ENCODE results near the gene KCNIP4. TPM values are rescaled to one million over a fixed set of nuclear protein-coding genes. Genes with fewer than 3 reads are reported as not detected.

KCNIP4 gene
- total and polyA plus RNA-seq, 12 donors = 0.44 to 4.1 (median 1.6) TPM

DNA sequence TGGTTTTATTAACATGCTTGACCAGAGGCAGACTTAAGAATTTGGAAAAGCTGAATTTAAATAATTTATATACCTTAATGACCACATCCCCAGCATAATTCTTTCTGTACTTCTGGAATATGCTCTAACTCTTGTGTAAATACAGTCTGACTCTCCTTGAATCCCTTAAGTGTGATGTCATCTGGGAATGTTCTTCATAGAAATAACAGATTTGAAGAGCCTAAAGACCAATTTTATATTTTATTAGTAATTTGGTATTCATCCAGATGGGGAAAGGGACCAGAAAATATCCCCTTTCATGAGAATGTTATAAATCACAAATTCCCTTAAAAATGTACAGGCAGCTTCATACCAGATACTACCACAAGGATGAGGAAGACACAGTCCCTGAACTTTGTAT is 58.3 kb downstream of the KCNIP4 start:
- H3K4me3 ChIP-seq = no peak overlapping the region
- no peak for DNase-seq
- no peaks in the 10 kb centered on the region for H3K4me1 ChIP-seq (replicated peaks in 1 of 2)
- H3K36me3 ChIP-seq (replicated peaks in 1 of 2) = no peaks in the 10 kb centered on the region
- H3K9me3 ChIP-seq (replicated peaks in 1 of 3) = no peaks in the 10 kb centered on the region
- TF ChIP-seq POLR2A (IDR thresholded peaks at IDR 0.05) = no peak
- TF ChIP-seq, protein P1, sequence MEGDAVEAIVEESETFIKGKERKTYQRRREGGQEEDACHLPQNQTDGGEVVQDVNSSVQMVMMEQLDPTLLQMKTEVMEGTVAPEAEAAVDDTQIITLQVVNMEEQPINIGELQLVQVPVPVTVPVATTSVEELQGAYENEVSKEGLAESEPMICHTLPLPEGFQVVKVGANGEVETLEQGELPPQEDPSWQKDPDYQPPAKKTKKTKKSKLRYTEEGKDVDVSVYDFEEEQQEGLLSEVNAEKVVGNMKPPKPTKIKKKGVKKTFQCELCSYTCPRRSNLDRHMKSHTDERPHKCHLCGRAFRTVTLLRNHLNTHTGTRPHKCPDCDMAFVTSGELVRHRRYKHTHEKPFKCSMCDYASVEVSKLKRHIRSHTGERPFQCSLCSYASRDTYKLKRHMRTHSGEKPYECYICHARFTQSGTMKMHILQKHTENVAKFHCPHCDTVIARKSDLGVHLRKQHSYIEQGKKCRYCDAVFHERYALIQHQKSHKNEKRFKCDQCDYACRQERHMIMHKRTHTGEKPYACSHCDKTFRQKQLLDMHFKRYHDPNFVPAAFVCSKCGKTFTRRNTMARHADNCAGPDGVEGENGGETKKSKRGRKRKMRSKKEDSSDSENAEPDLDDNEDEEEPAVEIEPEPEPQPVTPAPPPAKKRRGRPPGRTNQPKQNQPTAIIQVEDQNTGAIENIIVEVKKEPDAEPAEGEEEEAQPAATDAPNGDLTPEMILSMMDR (IDR thresholded peaks at IDR 0.05) = no peak
- no peaks in the 10 kb centered on the region for H3K27me3 ChIP-seq
- H3K27ac ChIP-seq = no peak overlapping the region
- intact Hi-C loops (cut with DNase I) = no loop called here

DNA sequence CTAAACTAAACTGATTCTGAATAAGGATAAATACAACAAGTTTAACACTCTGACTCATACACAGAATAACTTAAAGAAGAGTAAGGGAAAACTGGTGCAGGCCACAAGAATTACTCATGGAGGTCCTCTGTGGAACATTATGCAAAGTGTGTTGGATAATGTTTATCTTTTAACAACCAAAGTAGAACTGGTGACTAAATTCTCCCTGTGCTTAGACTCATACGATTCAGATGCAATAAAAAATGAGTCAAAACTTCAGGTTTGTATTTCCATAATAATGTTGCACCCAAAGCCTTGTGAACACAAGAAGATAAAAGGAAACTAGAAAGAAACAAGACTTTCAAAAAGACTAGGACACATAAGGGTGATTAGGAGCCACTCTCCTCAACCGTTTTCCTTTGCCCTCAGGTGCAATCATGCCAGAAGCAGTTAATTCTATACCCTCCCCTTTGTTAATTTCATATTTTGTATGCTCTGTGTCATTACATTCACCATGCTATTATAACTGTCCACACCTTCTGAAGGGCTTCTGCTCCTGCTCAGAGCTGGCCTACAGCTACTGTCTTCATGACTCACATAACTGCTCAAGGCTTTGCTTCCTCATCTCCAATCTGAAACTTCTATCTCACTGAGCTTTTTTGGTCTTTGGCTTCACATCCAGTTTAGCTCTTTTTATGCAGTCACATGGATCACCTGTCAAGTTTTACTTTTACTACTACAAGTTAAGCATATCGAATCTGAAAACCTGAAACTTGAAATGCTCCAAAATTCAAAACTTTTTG is 60.2 kb downstream of the KCNIP4 start:
- no peak for TF ChIP-seq POLR2A (IDR thresholded peaks at IDR 0.05)
- TF ChIP-seq, protein P1 (IDR thresholded peaks at IDR 0.05) = no peak
- Histone ChIP-seq H3K9me3 (replicated peaks in 1 of 3) (no peaks in the 10 kb centered on the region), H3K27ac (no peak overlapping the region), H3K4me3 (no peak overlapping the region), H3K36me3 (replicated peaks in 1 of 2) (no peaks in the 10 kb centered on the region), H3K4me1 (replicated peaks in 1 of 2) (no peaks in the 10 kb centered on the region), H3K27me3 (no peaks in the 10 kb centered on the region)
- intact Hi-C loops (cut with DNase I) = no loop called here
- WGBS, 4 donors = 65 to 72% (median 69%) methylated on average over 3 of the region's 3 CpGs
- DNase-seq = no peak

DNA sequence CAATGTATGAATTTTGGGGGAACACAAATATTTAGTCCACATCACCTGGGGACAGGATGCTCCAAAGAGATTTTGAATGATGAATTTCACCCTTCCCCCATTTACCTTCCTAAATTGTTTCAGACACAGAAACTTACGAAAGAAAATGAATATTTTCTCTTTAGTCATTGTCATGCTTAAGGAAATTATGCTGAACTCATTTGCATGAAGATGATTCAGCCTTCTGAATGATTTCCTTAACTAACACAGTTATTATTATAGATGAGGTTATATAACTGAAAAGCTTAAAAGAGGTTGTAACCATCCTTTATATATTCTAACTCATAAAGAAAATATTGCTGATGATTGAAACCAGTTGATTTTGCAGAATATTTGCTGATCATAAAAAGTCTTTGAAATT is 61.1 kb downstream of the KCNIP4 start:
- H3K36me3 ChIP-seq (replicated peaks in 1 of 2) = no peaks in the 10 kb centered on the region
- H3K27me3 ChIP-seq = no peaks in the 10 kb centered on the region
- no peaks in the 10 kb centered on the region for H3K4me1 ChIP-seq (replicated peaks in 1 of 2)
- 48 to 71% (median 66%) methylated on average over 1 of the region's 1 CpG for WGBS, 4 donors
- no peak overlapping the region for H3K4me3 ChIP-seq
- no peak overlapping the region for H3K27ac ChIP-seq
- no peaks in the 10 kb centered on the region for H3K9me3 ChIP-seq (replicated peaks in 1 of 3)
- no peak for TF ChIP-seq POLR2A (IDR thresholded peaks at IDR 0.05)
- TF ChIP-seq, protein P1 (IDR thresholded peaks at IDR 0.05) = no peak
- DNase-seq = no peak
- intact Hi-C loops (cut with DNase I) = no loop called here

DNA sequence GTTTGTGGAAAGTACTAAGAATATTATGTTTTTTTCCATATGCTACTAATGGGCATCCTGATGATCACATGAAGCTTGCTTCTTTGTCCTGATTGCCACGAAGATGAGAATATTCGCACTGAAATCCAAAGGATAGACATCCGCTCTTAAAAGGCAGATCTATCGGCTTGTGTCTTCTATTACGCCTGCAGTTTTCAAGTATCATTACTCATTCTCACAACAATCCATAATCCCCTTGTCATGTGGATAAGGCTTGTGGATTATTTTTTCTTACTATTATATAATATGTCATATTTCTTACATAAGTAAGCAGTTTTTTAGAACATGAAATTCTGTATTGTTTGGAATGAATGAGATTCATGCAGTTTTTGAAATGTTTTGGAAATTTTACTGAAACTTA is 62.8 kb downstream of the KCNIP4 start:
- TF ChIP-seq, protein P1 (IDR thresholded peaks at IDR 0.05) = no peak
- TF ChIP-seq POLR2A (IDR thresholded peaks at IDR 0.05) = no peak
- Histone ChIP-seq H3K9me3 (replicated peaks in 1 of 3) (no peaks in the 10 kb centered on the region), H3K4me1 (replicated peaks in 1 of 2) (no peaks in the 10 kb centered on the region), H3K36me3 (replicated peaks in 1 of 2) (no peaks in the 10 kb centered on the region), H3K4me3 (no peak overlapping the region), H3K27me3 (no peaks in the 10 kb centered on the region), H3K27ac (no peak overlapping the region)
- DNase-seq = no peak
- WGBS, 4 donors = 77 to 84% (median 79%) methylated on average over 5 of the region's 5 CpGs
- intact Hi-C loops (cut with DNase I) = no loop called here
